ENCODE data around the gene CTBP2.

Gene CTBP2

DNA sequence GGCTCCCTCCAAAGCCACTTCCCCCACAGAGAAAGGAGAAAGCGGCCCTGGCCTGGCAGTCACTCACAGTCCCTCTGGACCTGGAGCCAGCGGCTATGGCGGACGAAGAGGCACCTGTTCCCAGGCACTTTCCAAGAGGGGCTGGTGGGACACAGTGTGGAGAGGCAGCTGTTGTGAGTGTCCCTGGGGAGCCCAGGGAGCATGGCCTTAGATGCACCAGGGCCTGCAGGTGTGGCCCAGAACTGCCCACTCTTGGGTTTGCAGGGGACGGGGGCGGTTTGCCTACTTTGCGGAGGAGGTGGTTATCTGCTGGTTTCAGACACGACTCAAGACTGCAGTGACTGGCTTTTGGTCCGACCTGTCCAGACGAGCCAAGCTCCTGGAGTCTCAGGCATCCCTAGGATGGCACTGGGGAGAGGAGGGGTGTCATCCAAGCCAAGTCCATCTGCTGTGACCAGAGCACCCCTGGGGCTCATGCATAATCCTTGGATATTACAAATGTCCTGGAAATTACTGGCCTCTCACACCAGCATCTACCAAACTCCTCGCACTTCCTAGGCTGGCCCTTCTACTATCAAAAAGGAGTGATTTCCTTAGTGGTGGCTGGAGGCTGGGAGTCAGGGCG lies 18.4 kb downstream of the CTBP2 start:
- no peak for DNase-seq

DNA sequence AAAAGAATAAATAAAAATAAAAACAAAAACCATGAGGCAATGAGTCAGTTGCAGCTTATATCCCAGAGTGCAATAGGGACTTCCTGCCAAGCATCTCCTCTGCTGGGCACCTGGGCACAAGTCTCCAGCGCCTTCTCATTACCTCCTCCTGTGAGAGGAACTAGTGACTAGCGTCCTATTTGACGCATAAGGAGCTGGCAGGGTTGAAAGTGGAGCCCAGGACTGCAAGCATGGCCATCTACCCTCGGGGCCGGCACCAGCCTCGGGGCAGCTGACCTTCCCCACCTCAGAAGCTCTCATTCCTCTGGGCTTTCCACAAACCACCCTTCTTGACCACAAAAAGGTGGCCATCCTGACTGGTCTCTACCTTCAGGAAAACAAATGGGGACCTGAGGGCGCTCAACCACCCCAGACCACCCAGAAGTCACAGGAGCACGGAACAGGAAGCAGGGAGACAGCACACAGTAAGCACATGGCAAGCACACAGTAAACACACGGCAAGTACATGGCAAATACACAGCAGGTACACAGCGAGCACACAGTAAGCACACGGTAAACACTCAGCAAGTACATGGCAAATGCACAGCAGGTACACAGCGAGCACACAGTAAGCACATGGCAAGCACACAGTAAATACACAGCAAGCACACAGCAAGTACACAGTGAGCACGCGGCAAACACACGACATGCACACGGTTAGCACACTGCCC lies 19.1 kb downstream of the CTBP2 start:
- DNase-seq, result no peak

DNA sequence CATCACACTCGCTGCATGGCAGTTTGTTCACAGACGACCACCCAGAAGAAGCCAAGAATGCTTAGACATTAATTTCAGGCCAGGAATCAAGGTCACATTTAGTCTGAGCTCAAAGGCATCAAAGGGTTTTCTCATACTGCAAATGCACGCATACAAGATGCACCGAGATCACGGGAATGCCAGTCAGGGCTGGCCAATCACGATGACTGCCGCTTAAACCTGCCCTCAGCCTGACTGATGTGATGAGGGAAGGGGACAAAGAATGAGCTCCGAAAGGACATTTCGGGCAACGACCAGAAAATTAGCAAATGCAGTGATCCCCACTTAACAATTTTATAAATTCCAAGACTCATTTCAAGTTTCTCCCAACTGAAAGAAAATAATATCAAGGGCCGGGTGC lies 20.2 kb downstream of the CTBP2 start:
- DNase-seq, result no peak

DNA sequence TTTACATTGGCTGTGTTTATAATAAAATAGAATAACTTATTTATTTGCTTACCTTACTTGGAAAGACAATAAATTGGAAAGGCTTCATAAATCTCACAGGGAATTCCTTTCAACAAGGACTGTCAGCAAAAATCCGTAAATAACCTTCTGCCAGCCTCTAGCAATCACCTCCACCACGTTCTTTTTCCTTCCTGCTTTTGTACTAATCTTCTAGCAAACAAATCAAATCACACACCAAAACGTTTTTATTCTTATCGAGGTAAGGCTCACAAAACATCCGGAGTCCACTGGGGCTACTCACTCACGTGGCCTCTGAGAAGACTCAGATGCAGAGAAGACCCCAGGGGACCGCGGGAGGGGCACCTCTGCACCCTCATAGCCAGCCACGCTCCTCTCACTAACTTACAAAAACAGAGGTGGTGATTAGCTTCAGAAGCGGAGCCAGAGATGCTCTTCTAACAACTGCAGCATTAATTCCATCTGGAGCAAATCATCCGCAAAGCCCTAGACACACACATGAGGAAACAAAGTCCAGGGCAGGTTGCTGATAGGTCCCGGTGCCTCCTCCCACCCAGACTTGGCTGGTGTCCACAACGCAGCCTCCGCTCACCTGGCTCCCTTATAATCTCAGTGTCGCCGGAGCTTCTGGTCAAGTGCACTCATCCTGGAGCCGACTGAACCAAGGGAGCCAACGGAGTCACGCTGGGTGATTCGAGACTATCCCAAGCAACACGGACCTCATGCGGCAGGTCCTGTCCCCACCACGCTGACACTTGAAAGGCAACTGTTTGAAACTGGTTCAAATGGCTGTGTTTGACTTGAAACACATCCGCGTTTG lies 22.5 kb downstream of the CTBP2 start:
- no peak for DNase-seq

DNA sequence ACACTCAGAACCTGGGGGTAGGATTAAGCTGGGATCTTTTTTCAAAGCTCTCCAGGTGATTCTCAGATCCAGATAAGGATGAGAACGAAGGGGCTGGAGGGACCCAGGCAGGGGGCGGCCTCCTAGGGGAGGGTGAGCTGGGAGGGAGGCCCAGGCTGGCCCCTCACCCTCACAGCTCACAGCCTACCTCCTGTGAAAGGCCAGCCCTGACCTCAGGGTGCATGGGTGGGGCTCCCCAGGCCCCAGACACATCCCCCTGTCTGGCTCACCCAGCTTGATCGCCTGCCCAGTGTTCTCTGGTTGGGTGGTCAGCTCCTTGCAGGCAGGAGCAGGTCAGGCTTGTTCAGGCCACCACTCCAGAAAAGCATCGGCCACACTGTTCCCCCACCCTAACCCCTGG lies 24.3 kb downstream of the CTBP2 start:
- DNase-seq, result no peak

DNA sequence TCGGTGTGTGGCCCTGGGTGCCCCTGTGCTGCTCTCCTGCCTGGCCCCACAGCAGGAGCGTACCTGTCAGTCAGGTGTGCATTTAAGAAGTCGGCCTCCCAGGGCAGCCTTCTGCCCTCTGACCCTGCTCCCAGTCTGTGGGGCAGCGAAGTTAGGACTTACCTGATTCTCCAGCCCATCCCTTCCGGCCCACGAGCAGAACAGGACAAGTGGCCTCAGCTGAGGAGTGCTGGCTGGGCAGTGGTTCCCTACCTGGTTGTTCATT lies 24.7 kb downstream of the CTBP2 start:
- no peak for DNase-seq

DNA sequence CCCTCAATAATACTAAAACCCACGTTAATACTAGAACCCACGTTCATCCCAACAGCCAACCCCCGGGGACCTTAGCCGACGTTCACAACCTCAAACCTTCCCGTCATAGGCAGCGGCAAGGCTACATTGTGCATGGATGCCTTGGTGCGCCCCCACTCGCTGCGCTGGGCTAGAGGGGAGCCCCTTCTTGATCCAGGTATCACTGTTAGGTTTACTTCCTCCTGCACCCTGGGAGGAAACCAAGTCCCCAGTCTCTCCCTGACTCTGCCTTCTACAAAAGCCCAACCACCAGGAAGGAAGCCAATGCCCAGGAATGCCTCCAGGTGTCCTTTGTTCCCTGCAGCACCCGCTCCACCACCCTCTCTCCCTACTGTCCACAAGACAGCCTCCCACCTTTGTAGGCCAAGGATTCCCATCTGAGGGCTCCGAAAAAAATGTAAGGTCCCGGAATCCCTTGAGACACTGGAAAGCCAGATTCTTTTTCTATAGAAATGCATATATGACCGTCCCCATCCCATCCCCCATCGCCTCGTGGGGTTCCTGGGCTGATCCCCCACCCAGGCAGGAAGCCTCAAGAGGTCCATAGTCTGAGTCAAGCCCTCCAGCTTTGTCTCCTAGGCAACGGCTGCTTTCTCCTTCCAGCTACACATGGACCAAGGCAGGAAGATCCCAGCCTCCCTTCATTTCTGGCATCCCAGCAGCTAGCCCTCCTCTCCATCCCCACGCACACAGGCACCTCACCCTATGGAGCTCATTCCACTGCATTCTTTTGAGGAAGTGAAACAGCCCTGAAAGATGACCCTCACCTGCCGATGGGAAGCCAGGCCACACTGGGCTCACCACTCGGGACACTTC lies 25.2 kb downstream of the CTBP2 start:
- DNase-seq, result no peak

DNA sequence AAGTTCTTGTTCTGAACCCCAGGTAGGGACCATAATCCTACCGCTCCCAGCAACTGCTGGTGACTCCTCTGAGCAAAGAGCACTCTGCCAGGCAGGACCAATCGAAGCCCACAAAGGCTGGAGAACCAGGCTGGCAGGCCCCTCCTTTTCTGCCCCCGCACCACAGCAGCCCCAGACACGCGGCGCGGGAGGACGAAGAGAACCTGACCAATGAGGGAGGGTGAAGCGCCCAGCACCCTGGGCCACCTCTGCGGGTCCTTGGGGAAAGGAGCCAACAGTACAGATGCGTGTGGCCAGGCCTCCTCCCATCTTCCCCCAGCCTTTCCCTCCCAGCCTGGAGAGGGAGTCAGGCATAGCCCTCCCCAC lies 25.9 kb downstream of the CTBP2 start:
- DNase-seq, result no peak

DNA sequence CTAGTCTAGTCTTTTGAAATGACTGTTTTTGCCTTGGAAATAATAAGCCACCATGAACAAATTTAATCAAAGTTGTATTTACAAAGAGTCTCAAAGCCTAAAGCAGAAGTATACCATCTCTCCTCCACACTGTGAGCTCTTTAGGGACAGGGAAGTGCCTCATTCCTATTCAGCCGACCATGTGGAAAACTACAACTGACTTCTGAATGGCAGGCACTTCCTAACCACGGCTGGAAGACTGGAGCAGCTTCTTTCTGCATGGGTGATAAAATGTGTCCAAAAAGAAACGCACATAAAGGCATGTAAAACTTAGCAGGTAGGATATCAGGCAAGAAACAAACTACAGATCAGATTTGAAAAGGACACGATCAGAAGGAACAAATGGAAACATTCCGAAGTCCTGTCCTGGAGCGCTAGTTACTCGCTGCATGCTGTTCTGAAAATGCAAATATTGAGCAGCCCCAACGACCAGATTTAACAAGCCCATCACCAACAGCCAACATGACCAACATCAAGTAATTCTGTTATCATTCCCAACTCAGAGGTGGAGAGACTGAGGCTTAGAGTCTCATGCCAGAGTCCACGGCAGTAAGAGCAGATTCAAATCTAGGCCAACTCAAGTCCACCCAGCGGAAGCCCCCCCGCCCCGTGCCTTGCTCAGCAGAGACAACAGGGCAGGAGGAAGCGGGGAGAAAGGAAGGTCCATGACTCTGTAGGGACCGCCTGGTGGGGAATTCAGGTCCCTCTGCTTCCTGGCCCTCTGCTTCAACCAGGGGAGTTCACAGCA lies 26.5 kb downstream of the CTBP2 start:
- no peak for DNase-seq

DNA sequence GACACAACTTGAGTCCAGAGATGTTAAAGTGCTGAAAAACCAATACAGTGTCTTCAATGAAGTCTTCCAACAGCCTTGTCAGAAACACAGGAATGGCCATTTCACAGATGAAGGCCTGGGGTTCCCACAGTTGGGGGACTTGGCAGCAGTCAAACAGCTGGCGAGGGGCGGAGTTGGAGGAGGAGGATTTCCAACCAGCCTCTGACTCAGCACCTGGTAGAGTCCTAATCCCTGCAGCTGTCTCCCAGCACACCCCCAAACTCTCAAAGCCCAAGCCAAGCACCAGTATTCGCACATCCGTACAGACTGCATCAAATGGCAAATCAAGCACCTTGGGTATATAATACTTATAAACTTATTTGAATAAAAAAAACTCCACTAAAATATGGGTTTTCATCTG lies 28.0 kb downstream of the CTBP2 start:
- DNase-seq, result no peak

DNA sequence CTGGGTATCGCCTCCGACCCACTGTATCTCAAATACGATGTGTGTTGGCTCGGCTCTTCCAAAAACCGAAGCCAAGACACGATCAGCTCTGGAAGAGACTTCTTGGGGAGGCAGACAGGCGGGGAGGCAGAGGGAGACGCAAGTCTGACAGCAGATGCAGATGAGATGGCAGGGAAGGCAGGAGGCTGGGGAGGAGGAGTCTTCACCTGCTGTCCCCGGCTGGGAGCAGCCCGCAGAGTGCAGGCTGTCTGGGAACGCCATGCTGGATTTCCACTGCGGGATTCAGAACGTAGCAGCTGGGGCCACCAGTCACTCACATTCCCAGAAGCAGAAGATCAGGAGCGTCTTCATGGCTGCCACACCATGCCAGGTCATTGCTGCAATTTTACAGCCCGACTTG lies 29.4 kb downstream of the CTBP2 start:
- no peak for DNase-seq

DNA sequence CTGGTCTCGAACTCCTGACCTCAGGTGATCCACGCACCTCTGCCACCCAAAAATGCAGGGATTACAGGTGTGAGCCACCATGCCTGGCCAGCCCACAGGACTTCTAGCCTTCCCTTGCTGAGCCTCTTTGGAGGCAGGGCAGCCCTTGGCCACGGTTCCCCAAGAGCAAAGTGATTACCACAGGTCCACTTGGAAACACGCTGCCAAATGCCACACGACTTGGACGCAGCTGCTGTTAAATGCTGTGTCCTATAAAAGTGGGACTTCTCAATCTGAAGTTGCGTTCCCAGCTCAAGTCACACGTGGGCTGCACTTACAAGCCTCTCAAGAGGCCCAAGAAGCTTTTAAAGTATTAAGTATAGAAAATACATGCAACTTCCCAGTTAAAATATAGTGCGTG lies 30.1 kb downstream of the CTBP2 start:
- DNase-seq, result no peak

DNA sequence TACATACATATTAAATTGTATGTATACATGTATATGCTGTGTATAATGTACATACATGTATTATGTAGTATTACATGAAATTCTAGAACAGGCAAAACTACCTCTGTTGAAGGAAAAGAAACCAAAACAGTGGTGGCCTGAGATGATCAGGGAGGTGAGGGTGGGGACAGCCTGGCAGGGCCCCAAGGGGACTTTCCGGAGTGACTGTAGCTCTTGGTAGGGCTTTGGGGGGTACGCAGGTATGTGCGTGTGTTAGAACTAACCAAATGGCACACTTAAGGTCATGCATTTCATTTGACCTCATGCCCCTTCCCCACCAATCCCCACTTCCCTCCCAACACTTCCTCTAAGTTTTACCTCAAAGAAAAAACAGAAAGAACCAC lies 31.3 kb downstream of the CTBP2 start:
- DNase-seq, result no peak

DNA sequence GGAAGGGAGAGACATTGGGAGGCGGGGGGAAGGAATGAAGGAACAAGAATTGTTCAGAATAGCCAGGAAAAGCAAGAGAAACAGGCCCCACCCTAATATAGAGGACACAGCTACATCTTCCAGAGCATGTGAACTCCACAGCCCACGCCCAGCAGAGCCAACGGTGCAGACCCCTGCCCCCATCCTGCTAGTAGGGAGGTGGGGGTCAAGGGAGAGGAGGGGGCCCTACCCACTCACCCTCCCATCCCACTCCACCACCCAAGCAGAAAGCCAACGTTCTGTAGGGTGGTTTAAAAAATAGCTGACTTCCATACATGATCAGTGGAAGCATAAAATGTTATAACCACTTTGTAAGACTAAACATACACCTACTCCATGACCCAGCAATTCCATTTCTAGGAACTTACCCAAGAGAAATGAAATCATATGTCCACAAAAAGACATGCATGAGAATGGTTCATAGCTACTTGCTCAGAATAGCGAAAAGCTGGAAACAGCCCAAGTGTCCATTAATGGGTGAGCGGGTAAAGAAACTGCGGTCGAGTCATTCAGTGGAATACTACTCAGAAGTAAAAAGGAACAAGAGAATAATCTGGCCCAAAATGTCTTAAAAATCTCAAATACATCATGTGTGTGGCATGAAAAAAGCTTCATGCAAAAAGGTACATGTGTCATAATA lies 31.8 kb downstream of the CTBP2 start:
- no peak for DNase-seq

DNA sequence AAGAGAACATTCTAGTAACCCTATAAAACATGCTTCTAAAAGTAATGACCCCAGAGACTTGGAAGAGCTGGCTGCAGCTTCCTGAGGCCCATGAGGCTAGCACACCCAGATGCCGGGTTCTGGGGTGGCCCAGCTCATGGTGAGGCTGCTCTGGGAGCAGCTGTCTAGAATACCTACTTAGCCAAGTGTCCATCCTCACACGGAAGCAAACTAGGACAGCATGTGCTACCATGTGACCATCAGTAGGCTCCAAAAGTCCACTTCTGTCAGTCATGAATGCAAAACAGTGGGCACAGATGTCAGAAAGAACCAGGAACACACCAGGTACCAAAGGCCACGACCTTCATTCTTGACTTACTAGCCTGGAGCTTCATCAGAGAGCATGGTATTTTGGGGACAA lies 32.4 kb downstream of the CTBP2 start:
- DNase-seq, result no peak

DNA sequence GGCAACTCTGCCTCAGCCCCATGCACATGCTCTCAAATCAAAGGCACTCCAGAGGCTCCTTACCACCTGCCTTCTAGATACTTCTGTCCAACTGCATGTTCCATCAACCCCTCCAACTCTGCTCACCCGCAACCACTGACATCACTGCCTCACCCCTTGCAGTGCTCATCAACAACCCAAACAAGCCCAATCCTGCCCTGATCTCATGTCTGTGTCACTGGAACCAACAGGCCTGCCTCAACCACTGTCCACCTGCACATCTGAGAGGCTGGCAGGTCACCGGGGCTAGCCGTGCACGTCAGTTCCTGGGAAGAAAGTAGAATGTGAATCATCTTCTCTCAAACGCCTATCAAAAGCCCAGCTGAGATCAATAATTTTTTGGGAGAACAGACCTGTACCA lies 33.3 kb downstream of the CTBP2 start:
- DNase-seq, result no peak

DNA sequence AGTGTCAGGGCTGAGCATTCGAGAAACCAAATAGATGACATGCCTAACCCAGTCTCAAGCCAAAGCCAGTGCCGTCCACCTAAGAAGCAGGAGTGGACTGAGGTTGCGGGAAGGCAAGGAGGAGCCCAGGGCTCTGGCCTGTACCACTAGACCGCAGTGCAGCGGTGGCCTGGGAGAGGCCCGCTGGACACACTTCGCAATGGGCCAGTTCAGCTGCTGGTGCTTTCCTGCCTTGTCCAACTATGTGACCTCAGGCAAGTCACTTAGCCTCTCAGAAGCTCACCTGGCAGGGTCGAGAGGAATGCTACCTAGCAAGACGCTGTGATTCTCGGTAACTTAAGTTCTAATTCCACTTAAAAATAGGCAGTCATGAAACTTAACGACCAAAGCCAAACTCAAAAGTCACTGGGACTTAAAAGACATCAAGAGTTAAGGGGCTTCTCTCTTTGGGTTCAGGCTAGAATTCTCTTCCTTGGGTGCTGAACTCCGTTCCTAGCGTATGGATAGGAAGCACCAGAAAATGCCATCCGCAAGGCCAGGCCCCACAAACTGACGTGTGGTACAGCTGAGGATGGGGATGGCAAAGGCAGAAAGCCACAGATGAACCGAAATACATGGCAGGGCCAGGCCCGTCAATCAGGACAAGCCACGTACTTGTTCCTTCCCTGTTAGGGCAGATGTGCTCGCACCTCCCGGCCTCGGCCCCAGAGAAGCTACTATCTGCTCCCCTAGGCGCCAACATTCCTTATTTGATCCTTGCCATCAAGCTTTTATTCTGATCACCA lies 34.2 kb downstream of the CTBP2 start:
- no peak for DNase-seq

DNA sequence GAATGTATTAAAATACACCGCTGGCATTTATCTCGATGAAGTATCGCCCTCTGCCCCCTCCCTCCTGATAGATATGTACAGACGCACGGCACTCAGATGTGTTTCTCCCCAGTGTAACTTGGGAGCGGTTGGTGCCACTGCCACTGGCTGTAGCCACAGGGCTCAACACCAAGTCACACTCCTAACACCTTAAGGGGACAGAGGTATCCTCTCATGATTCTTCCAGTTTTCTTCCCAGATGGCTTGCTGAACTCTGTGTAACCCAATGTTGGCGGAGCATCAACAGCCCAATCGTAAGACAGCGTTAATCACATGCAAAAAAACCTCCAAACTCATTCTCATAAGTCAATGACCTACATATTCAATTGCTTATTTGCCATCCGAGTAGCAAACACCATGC lies 35.5 kb downstream of the CTBP2 start:
- DNase-seq, result no peak

DNA sequence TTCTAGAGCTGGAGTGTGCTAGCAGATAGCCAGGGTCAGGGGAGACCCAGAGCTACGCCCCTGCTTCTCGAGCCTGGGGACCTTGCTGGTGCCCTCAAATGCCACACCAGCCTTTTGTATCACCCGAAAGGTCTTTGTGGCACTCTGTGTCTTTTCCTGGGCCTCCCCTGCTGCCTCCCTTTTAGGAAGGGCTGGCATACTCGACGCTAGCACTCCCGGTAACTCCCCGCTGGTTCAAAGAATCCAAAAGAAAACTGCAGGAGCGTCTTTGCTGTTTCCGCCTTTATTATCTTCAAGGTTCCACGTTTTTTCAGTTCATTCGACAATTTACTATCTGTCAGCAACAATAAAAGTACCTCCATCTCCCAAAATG lies 36.3 kb downstream of the CTBP2 start:
- no peak for DNase-seq

DNA sequence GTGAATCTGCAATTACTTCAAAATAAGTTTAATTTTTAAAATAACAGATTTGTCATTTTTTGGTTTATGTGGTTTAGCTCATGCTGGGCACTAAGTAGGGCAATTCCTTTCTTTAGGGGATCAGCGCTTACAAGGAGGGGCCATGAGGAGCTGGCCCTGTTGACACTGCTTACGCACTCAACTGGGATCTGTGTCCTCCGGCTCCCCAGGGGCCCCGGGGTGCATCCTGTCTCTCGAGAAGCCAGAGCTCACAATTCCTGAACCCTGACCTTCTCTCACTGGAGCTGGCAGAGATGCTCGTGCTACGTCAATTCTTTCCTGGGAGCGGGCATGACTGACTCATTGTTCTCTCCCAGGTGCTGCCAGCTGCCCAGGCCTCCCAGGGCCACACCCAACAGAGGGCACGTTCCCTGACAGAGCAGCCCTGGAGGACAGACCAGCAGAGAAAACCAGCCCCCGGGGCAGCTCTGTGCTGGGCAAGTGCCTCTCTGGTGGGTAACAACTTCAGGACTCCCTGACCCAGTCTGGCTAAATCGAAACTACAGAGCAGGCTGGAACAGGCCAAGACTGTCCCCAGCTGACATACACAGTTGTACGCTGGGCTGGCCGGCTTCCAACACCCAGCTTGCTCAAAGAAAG lies 36.8 kb downstream of the CTBP2 start:
- no peak for DNase-seq

DNA sequence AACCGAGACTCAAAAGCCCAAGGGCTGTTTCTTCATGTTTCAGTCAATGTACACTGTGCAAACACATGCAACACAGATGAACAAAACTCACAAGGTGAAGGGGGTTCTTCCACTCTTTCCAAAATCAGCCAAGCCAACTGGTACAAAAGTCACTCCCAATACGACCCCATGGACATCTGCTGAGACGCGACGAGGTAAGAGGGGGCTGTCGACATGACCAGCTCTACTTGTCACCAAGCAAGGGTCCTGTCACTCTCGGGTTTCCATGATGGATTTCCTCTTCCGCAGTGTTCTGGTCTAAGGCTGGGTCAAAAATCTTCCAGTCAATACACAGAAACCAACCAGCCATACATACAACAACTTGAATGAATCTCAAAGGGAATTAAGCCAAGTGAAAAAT lies 37.8 kb downstream of the CTBP2 start:
- DNase-seq, result no peak
